NCI-H2227 (cell line): Measurements from ENCODE around the gene AMIGO2.

ENCODE experiments used
- DNase-seq: peaks from one replicate; lab custom pipeline; 2025; ENCODE audit not compliant: unreplicated experiment; lab: John Stamatoyannopoulos, UW

The AMIGO2 gene

GRCh38 chr12:47038270-47038748 is 41.5 kb downstream of the AMIGO2 start:
- no peak for DNase-seq

- DNase-seq, result no peak
These were observed 44.3 kb downstream of the AMIGO2 start for GRCh38 chr12:47035484-47035883.

GRCh38 chr12:47034661-47035060 is 45.1 kb downstream of the AMIGO2 start:
- no peak for DNase-seq

- no peak for DNase-seq
These were observed 45.8 kb downstream of the AMIGO2 start for GRCh38 chr12:47033789-47034555.

- no peak for DNase-seq
These were observed 46.7 kb downstream of the AMIGO2 start for GRCh38 chr12:47033081-47033480.

- DNase-seq, result peak; percentile 45
These were observed 47.1 kb downstream of the AMIGO2 start for GRCh38 chr12:47032644-47033043.

- DNase-seq, result no peak
These were observed 49.9 kb downstream of the AMIGO2 start for GRCh38 chr12:47029903-47030302.

- DNase-seq, result no peak
These were observed 50.6 kb downstream of the AMIGO2 start for GRCh38 chr12:47028981-47029708.

GRCh38 chr12:47028186-47028585 is 51.6 kb downstream of the AMIGO2 start:
- DNase-seq, result no peak
